Ovary (tissue), 9 donors: Measurements from ENCODE around the gene EGR1. TPM values are rescaled to one million over a fixed set of nuclear protein-coding genes. Genes with fewer than 3 reads are reported as not detected.

ENCODE experiments used
- DNase-seq, 5 donors: peaks; one replicate each; pipeline ENCODE4 v3.0.0-alpha.2; 2019 to 2020
- H3K27ac ChIP-seq, 2 donors: fragments of 200-600 bp; one replicate each; pipeline versions ENCODE4 v1.5.1 to v1.8.0; 2019 to 2022
- H3K27me3 ChIP-seq: fragments of 200-600 bp; one replicate; pipeline ENCODE4 v1.8.0; 2022
- H3K36me3 ChIP-seq: fragments of 200-600 bp; sonication (generic); one replicate; pipeline ENCODE4 v1.5.1; 2019
- H3K4me1 ChIP-seq: one replicate; pipeline ENCODE4 v1.8.1; 2013; ENCODE audit warnings: mild to moderate bottlenecking, moderate library complexity; ENCODE audit not compliant: insufficient read depth
- H3K4me3 ChIP-seq: fragments of 200-600 bp; sonication (generic); one replicate; pipeline ENCODE4 v1.5.1; 2017
- H3K9me3 ChIP-seq, 2 donors: fragments of 200-600 bp in 1 of 2; sonication (generic) in 1 of 2; one replicate each; pipeline versions ENCODE4 v1.5.1 to v1.8.1; 2013 to 2019; ENCODE audit warnings: mild to moderate bottlenecking in 1 of 2, moderate library complexity in 1 of 2
- CTCF ChIP-seq, 3 donors: fragments of 450-650 bp in 2 of 3; fragments of 200-600 bp in 1 of 3; IDR thresholded peaks; one replicate each; pipeline versions ENCODE4 v1.5.1 to v1.8.0; 2016 to 2022; ENCODE audit warnings: antibody characterized with exemption in 3 of 3, mild to moderate bottlenecking in 1 of 3
- EP300 ChIP-seq: sonication (generic); formaldehyde crosslinking; IDR thresholded peaks from one replicate; pipeline ENCODE4 v1.6.1; 2017; ENCODE audit warnings: antibody characterized with exemption
- POLR2A ChIP-seq: fragments of 450-650 bp; IDR thresholded peaks from one replicate; pipeline ENCODE4 v1.6.1; 2017; ENCODE audit warnings: antibody characterized with exemption, mild to moderate bottlenecking, moderate library complexity
- WGBS, 3 donors: extraction: QIAGEN DNeasy Blood & Tissue Kit in 1 of 3; methylation state at CpG; one replicate each; pipeline versions ENCODE4 v1.1.5 to v1.1.7; 2013 to 2017; 5-methylcytosine and 5-hydroxymethylcytosine counted together
- intact Hi-C, 4 donors: fragments of 100-400 bp; cut with DNase I; formaldehyde crosslinking; loops; one replicate each; pipeline versions ENCODE4 v1.11.0 to v1.15.1; 2022 to 2023
- polyA plus RNA-seq, 2 donors: library from polyadenylated mRNA; stranded (reverse); fragments of 200-250 nt in 1 of 2; fragments of 350-450 nt in 1 of 2; fragmentation: Illumina TruSeq in 1 of 2; extraction: RNeasy Lipid Tissue Mini Kit (QIAGEN cat#74804) in 1 of 2; gene quantifications; one replicate each; pipeline ENCODE4 v1.2.3, GENCODE V29; 2013 to 2014
- total RNA-seq, 7 donors: library from RNA; depleted of rRNA in 2 of 7; stranded (reverse); fragments of >200 nt in 2 of 7; fragmentation: NEBNext Ultra II Directional in 3 of 7; extraction: Animal tissue kit (Norgen Biotek cat#: 25700) in 3 of 7; gene quantifications; one replicate each; pipeline versions ENCODE4 v1.1.0 to v1.2.4, GENCODE V29; 2016 to 2023
- donor health status: DM: no; HTN: no; CAD: no; lungs with moderate emphysema.
- donor health status: DM: no; HTN: no; CAD: no.
- donor health status: Bipolar disorder and iron deficiency.
- donor health status: DM: yes; HTN: yes; CAD: no.
- donor health status: DM: no; HTN: no; CAD: no.
- donor health status: DM: yes; HTN: yes; CAD: no.

EGR1 gene
- total and polyA plus RNA-seq, 9 donors = 60.4 to 361 (median 123) TPM

- H3K27me3 ChIP-seq = no peaks in the 10 kb centered on the region
- intact Hi-C loops = loop anchor here in 3 of 4 donors (2.0 to 5.0 kb wide), 2 partner anchors 40 to 52 kb away; no protein-coding TSS in a partner anchor
- DNase-seq = no peak
- no peak overlapping the region for H3K4me3 ChIP-seq
- no peak overlapping the region for H3K27ac ChIP-seq
- TF ChIP-seq EP300 = no peak
- TF ChIP-seq CTCF (IDR thresholded peaks at IDR 0.05) = no peak
- TF ChIP-seq POLR2A = no peak
- no peaks in the 10 kb centered on the region for H3K36me3 ChIP-seq
- 72 to 82% (median 79%) methylated on average over 11 of the region's 11 CpGs for WGBS, 3 donors
- H3K4me1 ChIP-seq = no peaks in the 10 kb centered on the region
- no peaks in the 10 kb centered on the region for H3K9me3 ChIP-seq
Measured at GRCh38 chr5:138502521-138502920, 37.2 kb downstream of the EGR1 start.

- H3K9me3 ChIP-seq = no peaks in the 10 kb centered on the region
- H3K27me3 ChIP-seq = no peaks in the 10 kb centered on the region
- H3K27ac ChIP-seq = peak overlapping the region in 1 of 2 donors; percentile 26
- DNase-seq = peak in 4 of 5 donors; percentile 27 to 52 (median 40)
- 21 to 28% (median 23%) methylated on average over 6 of the region's 6 CpGs for WGBS, 3 donors
- no peak overlapping the region for H3K4me3 ChIP-seq
- H3K36me3 ChIP-seq = no peaks in the 10 kb centered on the region
- intact Hi-C loops = loop anchor here (2.0 to 5.0 kb wide), 3 partner anchors 41 to 55 kb away; no protein-coding TSS in a partner anchor
- TF ChIP-seq CTCF (IDR thresholded peaks at IDR 0.05) (peak in 2 of 3 donors; percentile 81 to 88), POLR2A (no peak)
- no peaks in the 10 kb centered on the region for H3K4me1 ChIP-seq
Measured at GRCh38 chr5:138503487-138504270, 38.4 kb downstream of the EGR1 start.

- WGBS, 3 donors = 28 to 33% (median 32%) methylated on average over 4 of the region's 4 CpGs
Measured at GRCh38 chr5:138504799-138505198, 39.5 kb downstream of the EGR1 start.

More at GRCh38 chr5:138504799-138505198, 39.5 kb downstream of the EGR1 start:
- no peak for TF ChIP-seq POLR2A
- TF ChIP-seq CTCF (IDR thresholded peaks at IDR 0.05) = no peak
- no peak for TF ChIP-seq EP300
- Histone ChIP-seq H3K27ac (no peak overlapping the region), H3K9me3 (no peaks in the 10 kb centered on the region), H3K4me1 (no peaks in the 10 kb centered on the region), H3K27me3 (no peaks in the 10 kb centered on the region), H3K4me3 (no peak overlapping the region), H3K36me3 (no peaks in the 10 kb centered on the region)
- intact Hi-C loops = loop anchor here in 2 of 4 donors (2.0 to 5.0 kb wide), 2 partner anchors 42 to 56 kb away; no protein-coding TSS in a partner anchor
- no peak for DNase-seq
